IPS-18a (cell line): ENCODE data around the gene ANG.
"Not testable (repeated sequence)": the region's sequence is repeated elsewhere in the genome, so short reads cannot be mapped to it uniquely, and the experiment has no call there.

Experiments
- H3K27ac ChIP-seq: one replicate; pipeline ENCODE4 v1.5.1; 2013; ENCODE audit warnings: low read length
- H3K27me3 ChIP-seq: one replicate; pipeline ENCODE4 v1.6.1; 2013; ENCODE audit warnings: mild to moderate bottlenecking, low read length; ENCODE audit not compliant: control insufficient read depth, insufficient read depth
- H3K36me3 ChIP-seq: one replicate; pipeline ENCODE4 v1.6.1; 2013; ENCODE audit warnings: low read depth, low read length; ENCODE audit not compliant: control insufficient read depth
- H3K4me1 ChIP-seq: one replicate; pipeline ENCODE4 v1.6.1; 2013; ENCODE audit warnings: low read depth, low read length; ENCODE audit not compliant: control insufficient read depth
- H3K4me3 ChIP-seq: one replicate; pipeline ENCODE4 v1.5.1; 2013; ENCODE audit warnings: low read length
- H3K9ac ChIP-seq: one replicate; pipeline ENCODE4 v1.6.1; 2013; ENCODE audit warnings: mild to moderate bottlenecking, low read length, moderate library complexity
- H3K9me3 ChIP-seq: one replicate; pipeline ENCODE4 v1.6.1; 2013; ENCODE audit warnings: low read depth, low read length; ENCODE audit not compliant: control insufficient read depth

Gene ANG

GRCh38 chr14:20711261-20711660 lies 22.7 kb downstream of the ANG start:
- no peaks in the 10 kb centered on the region for H3K4me1 ChIP-seq

GRCh38 chr14:20711685-20712084 lies 23.1 kb downstream of the ANG start:
- H3K9me3 ChIP-seq, result peaks cover 4% of the 10 kb centered on the region
- H3K4me1 ChIP-seq, result no peaks in the 10 kb centered on the region
- H3K4me3 ChIP-seq, result no peak overlapping the region
- no peaks in the 10 kb centered on the region for H3K36me3 ChIP-seq
- H3K27ac ChIP-seq, result no peak overlapping the region
- H3K27me3 ChIP-seq, result no peaks in the 10 kb centered on the region
- H3K9ac ChIP-seq, result no peak overlapping the region

More at GRCh38 chr14:20711261-20711660, 22.7 kb downstream of the ANG start:
- no peak overlapping the region for H3K27ac ChIP-seq
- no peak overlapping the region for H3K4me3 ChIP-seq
- H3K27me3 ChIP-seq, result no peaks in the 10 kb centered on the region
- H3K36me3 ChIP-seq, result no peaks in the 10 kb centered on the region
- no peak overlapping the region for H3K9ac ChIP-seq
- H3K9me3 ChIP-seq, result peaks cover 4% of the 10 kb centered on the region

GRCh38 chr14:20712904-20713303 lies 24.3 kb downstream of the ANG start:
- Histone ChIP-seq H3K27me3 (no peaks in the 10 kb centered on the region), H3K4me1 (no peaks in the 10 kb centered on the region), H3K36me3 (no peaks in the 10 kb centered on the region), H3K9ac (no peak overlapping the region), H3K27ac (no peak overlapping the region), H3K4me3 (no peak overlapping the region), H3K9me3 (no peaks in the 10 kb centered on the region)

- Histone ChIP-seq H3K9me3 (no peaks in the 10 kb centered on the region), H3K27ac (no peak overlapping the region), H3K36me3 (no peaks in the 10 kb centered on the region), H3K27me3 (no peaks in the 10 kb centered on the region), H3K4me1 (no peaks in the 10 kb centered on the region), H3K9ac (no peak overlapping the region), H3K4me3 (no peak overlapping the region)
Observed at GRCh38 chr14:20714593-20715250, 26.2 kb downstream of the ANG start.

- H3K27ac ChIP-seq, result no peak overlapping the region
Observed at GRCh38 chr14:20719777-20720176, 31.2 kb downstream of the ANG start.

GRCh38 chr14:20720741-20721140 lies 32.2 kb downstream of the ANG start:
- no peak overlapping the region for H3K4me3 ChIP-seq
- H3K9ac ChIP-seq, result no peak overlapping the region
- H3K36me3 ChIP-seq, result no peaks in the 10 kb centered on the region
- no peaks in the 10 kb centered on the region for H3K4me1 ChIP-seq
- H3K9me3 ChIP-seq, result no peaks in the 10 kb centered on the region
- H3K27me3 ChIP-seq, result no peaks in the 10 kb centered on the region
- H3K27ac ChIP-seq, result no peak overlapping the region

More at GRCh38 chr14:20719777-20720176, 31.2 kb downstream of the ANG start:
- Histone ChIP-seq H3K4me1 (no peaks in the 10 kb centered on the region), H3K9ac (no peak overlapping the region), H3K27me3 (no peaks in the 10 kb centered on the region), H3K4me3 (no peak overlapping the region), H3K36me3 (no peaks in the 10 kb centered on the region), H3K9me3 (no peaks in the 10 kb centered on the region)

- Histone ChIP-seq H3K4me3 (no peak overlapping the region), H3K27ac (no peak overlapping the region), H3K36me3 (no peaks in the 10 kb centered on the region), H3K27me3 (no peaks in the 10 kb centered on the region), H3K4me1 (no peaks in the 10 kb centered on the region), H3K9ac (no peak overlapping the region), H3K9me3 (no peaks in the 10 kb centered on the region)
Observed at GRCh38 chr14:20722016-20722415, 33.5 kb downstream of the ANG start.

GRCh38 chr14:20723488-20723887 lies 34.9 kb downstream of the ANG start:
- no peak overlapping the region for H3K4me3 ChIP-seq
- no peaks in the 10 kb centered on the region for H3K9me3 ChIP-seq
- no peak overlapping the region for H3K9ac ChIP-seq
- no peaks in the 10 kb centered on the region for H3K4me1 ChIP-seq
- H3K36me3 ChIP-seq, result no peaks in the 10 kb centered on the region
- no peaks in the 10 kb centered on the region for H3K27me3 ChIP-seq
- H3K27ac ChIP-seq, result no peak overlapping the region

GRCh38 chr14:20726121-20726520 lies 37.6 kb downstream of the ANG start:
- H3K4me3 ChIP-seq, H3K27ac ChIP-seq, H3K9ac ChIP-seq, H3K9me3 ChIP-seq, H3K36me3 ChIP-seq, H3K4me1 ChIP-seq, H3K27me3 ChIP-seq: not testable (repeated sequence)

GRCh38 chr14:20726531-20726930 lies 38.0 kb downstream of the ANG start:
- Histone ChIP-seq H3K4me3 (no peak overlapping the region), H3K27me3 (no peaks in the 10 kb centered on the region), H3K4me1 (no peaks in the 10 kb centered on the region), H3K27ac (no peak overlapping the region), H3K9me3 (no peaks in the 10 kb centered on the region), H3K9ac (no peak overlapping the region), H3K36me3 (no peaks in the 10 kb centered on the region)

GRCh38 chr14:20730891-20731290 lies 42.3 kb downstream of the ANG start:
- no peaks in the 10 kb centered on the region for H3K36me3 ChIP-seq
- no peak overlapping the region for H3K4me3 ChIP-seq
- no peak overlapping the region for H3K9ac ChIP-seq
- H3K4me1 ChIP-seq, result peaks cover 4% of the 10 kb centered on the region
- H3K27me3 ChIP-seq, result no peaks in the 10 kb centered on the region
- H3K9me3 ChIP-seq, result no peaks in the 10 kb centered on the region
- no peak overlapping the region for H3K27ac ChIP-seq

- no peak overlapping the region for H3K4me3 ChIP-seq
- H3K4me1 ChIP-seq, result peaks cover 4% of the 10 kb centered on the region
- H3K36me3 ChIP-seq, result no peaks in the 10 kb centered on the region
- H3K27me3 ChIP-seq, result no peaks in the 10 kb centered on the region
- H3K9ac ChIP-seq, result no peak overlapping the region
- H3K27ac ChIP-seq, result no peak overlapping the region
- no peaks in the 10 kb centered on the region for H3K9me3 ChIP-seq
Observed at GRCh38 chr14:20732477-20732876, 43.9 kb downstream of the ANG start.
